ENCODE data around the gene GALNT17.

GALNT17 gene

DNA sequence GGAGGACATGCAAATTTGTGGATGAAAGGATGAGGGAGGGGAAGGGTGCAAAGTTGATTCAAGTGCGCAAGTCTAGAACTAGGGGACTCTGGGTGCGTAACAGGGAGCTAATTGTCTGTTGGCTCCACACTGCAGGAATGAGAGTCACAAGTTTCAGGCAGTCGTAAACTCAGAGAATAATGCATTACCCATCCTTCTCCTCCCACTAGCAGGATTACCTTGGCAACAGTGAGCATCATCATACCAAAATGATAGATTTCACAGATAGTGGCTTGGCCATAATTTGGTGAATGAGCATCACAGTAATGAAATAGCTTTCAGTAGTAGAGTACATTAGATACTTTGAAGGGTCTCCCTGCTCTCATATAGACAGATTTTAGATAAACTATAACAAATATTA is 565.5 kb downstream of the GALNT17 start:
- no peak for DNase-seq (ENCODE audit: low spot score)
- TF ChIP-seq, protein P1, sequence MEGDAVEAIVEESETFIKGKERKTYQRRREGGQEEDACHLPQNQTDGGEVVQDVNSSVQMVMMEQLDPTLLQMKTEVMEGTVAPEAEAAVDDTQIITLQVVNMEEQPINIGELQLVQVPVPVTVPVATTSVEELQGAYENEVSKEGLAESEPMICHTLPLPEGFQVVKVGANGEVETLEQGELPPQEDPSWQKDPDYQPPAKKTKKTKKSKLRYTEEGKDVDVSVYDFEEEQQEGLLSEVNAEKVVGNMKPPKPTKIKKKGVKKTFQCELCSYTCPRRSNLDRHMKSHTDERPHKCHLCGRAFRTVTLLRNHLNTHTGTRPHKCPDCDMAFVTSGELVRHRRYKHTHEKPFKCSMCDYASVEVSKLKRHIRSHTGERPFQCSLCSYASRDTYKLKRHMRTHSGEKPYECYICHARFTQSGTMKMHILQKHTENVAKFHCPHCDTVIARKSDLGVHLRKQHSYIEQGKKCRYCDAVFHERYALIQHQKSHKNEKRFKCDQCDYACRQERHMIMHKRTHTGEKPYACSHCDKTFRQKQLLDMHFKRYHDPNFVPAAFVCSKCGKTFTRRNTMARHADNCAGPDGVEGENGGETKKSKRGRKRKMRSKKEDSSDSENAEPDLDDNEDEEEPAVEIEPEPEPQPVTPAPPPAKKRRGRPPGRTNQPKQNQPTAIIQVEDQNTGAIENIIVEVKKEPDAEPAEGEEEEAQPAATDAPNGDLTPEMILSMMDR (conservative IDR thresholded peaks at IDR 0.05; ENCODE audit: low read depth), result no peak
- no peak overlapping the region for H3K27ac ChIP-seq
- ChIA-PET CTCF (no interaction called here), POLR2A (ENCODE audit: low non-redundant PET) (no interaction called here)

DNA sequence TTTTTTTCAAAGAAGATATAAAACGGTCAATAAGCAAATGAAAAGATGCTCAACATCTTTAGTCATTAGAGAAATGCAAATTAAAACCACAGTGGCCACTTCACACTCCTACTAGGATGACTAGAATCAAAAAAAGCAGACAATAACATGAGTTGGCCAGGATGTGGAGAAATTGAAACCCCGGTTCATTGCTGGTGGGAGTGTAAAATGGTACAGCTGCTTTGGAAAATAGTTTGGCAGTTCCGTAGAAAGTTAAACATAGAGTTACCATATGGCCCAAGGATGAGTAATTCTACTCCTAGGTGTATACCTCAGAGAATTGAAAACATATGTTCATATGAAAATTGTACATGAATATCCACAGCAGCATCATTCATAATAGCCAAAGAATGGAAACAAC is 573.3 kb downstream of the GALNT17 start:
- no peak for DNase-seq (ENCODE audit: low spot score)
- no peak overlapping the region for H3K27ac ChIP-seq
- ChIA-PET CTCF (no interaction called here), POLR2A (ENCODE audit: low non-redundant PET) (no interaction called here)
- TF ChIP-seq, protein P1 (conservative IDR thresholded peaks at IDR 0.05; ENCODE audit: low read depth), result no peak

DNA sequence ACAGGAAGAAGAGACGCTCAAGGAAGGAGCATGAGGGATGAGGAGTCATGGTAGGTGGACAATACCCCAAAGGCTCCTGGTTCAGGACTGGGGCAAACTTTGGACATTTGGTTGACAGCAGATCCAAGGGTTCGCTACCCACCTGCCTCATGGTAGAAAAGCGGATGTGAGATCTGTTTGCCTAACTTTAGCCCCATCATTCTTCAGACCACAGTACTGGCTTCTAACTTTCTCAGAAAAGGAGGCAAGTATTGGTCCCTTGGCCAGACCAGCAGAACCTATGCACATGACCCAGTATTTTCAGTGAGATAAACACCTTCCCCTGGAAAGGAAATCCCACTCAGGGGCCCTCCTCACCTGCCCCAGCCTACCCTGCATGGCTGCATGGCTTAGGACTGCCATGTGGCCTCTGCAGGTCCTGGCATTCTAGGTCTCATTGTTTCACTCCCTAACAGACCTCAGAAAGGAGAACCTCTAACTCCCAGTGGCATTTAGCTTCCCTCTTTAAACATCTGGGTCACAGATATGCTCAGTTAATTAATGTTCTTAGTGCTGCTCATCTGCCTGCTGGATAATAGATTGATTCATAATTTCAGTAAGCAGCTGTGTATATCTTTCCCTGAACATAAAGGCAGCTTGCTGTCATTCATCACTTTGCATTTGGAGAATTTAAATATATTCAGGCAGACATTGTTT is 574.1 kb downstream of the GALNT17 start:
- ChIA-PET CTCF (no interaction called here), POLR2A (ENCODE audit: low non-redundant PET) (no interaction called here)
- TF ChIP-seq, protein P1 (conservative IDR thresholded peaks at IDR 0.05; ENCODE audit: low read depth), result no peak
- H3K27ac ChIP-seq, result no peak overlapping the region
- DNase-seq (ENCODE audit: low spot score), result no peak

DNA sequence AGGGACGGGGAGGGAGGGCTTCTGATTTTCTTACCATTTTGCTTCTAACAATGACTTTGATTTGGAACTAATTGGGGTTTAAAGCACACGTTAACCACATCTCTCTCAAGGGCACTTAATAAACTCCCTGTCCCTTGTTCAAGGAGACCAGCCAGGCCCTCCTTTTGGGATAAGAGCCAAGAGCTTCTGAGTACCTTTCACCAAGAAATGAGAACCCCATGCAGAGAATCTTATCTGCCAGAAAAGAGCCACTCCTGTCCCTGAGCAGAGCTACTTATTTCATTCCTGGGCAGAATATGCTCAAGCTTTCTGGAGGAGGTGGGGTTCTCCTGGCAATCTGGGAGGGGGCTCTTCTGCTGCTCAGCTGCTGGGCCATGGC is 574.6 kb downstream of the GALNT17 start:
- no peak overlapping the region for H3K27ac ChIP-seq
- ChIA-PET CTCF (no interaction called here), POLR2A (ENCODE audit: low non-redundant PET) (no interaction called here)
- TF ChIP-seq, protein P1 (conservative IDR thresholded peaks at IDR 0.05; ENCODE audit: low read depth), result no peak
- DNase-seq (ENCODE audit: low spot score), result no peak

DNA sequence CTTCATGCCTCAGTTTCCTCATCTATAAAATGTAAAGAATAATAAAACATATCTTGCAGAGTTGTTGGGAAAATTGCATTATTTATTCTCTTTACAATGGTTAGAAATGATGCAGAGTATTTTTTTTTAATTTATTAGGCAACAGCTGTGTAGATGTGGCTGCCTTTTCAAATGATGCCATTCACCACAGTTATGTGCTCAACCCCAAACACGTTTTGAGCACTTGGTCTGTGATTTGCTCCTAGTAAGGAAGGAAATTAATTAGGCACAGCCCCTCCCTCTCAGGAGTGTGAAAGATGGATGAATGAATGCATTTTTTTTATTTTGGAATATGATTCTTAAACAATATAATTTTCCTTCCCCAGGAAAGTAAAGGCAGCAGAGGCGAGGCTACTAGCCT is 575.1 kb downstream of the GALNT17 start:
- POLR2A ChIA-PET (ENCODE audit: low non-redundant PET), result no interaction called here
- no peak overlapping the region for H3K27ac ChIP-seq
- TF ChIP-seq, protein P1 (conservative IDR thresholded peaks at IDR 0.05; ENCODE audit: low read depth), result no peak
- CTCF ChIA-PET, result no interaction called here
- no peak for DNase-seq (ENCODE audit: low spot score)

DNA sequence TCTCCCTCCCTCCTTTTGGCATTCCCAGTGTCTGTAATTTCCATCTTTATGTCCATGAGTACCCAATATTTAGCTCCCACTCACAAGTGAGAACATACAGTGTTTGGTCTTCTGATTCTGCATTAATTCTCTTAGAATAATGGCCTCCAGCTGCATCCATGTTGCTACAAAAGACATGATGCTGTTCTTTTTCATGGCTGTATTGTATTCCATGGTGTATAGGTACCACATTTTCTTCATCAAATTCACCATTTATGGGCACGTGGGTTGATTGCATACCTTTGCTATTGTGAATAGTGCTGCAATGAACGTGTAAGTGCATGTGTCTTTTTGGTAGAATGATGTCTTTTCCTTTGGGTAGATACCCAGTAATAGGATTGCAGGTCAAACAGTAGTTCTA is 576.8 kb downstream of the GALNT17 start:
- no peak overlapping the region for H3K27ac ChIP-seq
- POLR2A ChIA-PET (ENCODE audit: low non-redundant PET), result no interaction called here
- no peak for DNase-seq (ENCODE audit: low spot score)
- TF ChIP-seq, protein P1 (conservative IDR thresholded peaks at IDR 0.05; ENCODE audit: low read depth), result no peak
- CTCF ChIA-PET, result no interaction called here

All from RWPE1 (cell line).